GM19372 (cell line): ENCODE measurements around the gene PAXIP1.
A peak's percentile ranks its signal among the peaks of the same experiment; 100 is the strongest.
"Not testable (repeated sequence)": the region's sequence is repeated elsewhere in the genome, so short reads cannot be mapped to it uniquely, and the experiment has no call there.

ENCODE experiments used
- ATAC-seq: cut with Tn5 transposase; IDR thresholded peaks from one replicate; pipeline ENCODE4 v1.9.1; 2021; ENCODE audit warnings: mild to moderate bottlenecking, low read depth, moderate library complexity; ENCODE audit not compliant: unreplicated experiment

Gene PAXIP1

DNA sequence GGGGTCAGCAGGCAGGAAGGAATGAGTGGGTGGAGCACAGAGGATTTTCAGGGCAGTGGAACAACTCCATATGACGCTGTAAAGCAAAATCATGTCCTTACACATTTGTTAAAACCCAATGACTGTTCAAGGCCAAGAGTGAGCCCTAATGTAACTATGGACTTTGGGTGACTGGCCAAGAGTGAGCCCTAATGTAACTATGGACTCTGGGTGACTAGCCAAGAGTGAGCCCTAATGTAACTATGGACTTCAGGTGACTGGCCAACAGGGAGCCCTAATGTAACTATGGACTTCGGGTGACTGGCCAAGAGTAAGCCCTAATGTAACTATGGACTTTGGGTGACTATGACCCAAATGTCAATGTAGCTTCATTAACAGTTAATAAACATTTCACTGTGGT is 52.0 kb downstream of the PAXIP1 start:
- no peak for ATAC-seq

DNA sequence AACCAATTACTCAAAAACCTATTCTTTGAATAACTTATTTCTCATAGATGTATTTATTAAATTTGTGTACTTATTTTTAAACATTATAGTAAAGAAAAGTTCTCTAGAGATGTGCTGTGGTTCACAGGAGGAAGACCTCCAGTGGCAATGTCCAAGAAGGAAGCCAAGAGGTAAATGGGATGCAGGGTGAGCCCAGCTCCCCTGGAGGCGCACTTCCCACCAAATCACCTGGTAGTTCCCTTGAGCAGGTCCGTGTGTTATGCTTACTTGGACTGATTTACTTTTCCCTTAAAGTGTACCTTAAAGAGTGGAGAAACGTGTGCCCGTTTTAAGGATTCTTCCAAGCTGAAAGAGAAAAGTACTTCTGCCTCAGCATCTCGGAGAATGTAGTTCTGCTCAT is 55.3 kb downstream of the PAXIP1 start:
- ATAC-seq = no peak

DNA sequence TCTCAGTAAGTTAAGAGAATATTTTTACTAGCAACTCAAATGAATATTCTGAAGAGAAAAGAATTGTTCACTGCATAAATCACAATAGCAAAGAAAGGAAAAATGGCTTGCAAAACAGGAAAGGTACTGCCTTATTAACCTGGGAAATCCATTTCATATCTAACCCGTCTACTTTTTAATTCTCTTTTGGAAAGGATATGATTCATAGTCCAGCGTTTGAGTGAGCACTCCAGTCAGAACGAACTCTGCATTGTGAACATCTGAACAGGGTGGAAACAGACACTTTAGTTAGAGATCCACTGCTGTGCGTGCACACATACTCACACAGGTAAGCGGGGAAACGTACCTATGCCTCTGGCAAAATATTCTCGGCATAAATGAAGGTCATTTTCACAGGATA is 56.8 kb downstream of the PAXIP1 start:
- no peak for ATAC-seq

DNA sequence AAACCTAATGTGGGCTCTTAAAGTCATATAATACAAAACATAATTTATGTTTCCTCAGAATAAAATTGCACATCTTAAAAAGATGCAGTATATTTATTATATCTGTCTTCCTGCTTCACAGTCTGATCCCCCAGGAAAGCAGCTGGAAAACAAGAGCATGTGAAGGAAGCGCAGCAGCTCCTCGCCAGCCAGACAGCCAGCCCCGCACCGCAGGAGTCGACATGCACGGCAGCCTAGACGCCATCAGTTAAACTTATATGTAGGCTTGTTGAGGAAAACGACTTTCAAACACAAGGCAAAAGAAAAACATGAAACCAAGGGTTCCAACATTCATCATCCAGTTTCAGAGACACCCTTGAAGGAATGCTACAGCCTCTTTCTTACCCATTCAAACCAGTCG is 59.0 kb downstream of the PAXIP1 start:
- ATAC-seq = no peak

DNA sequence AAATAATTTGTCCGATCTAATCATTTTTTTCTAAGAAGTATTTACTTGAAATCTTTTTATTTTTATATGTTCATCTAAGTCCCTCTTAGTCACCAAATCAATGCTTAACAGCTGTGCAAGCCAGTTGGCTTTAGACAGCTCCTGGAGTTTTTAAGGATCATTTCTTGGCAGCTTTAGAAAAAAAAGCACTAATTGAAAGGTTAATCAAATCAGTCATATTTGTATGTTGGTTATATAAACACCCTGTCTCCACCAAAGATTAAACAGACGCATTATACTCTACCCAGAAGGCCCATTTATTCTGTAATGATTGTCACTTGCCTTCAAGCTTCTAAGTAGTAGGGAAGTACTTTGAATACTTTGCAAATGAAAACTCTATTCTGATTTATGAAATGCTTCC is 60.2 kb downstream of the PAXIP1 start:
- no peak for ATAC-seq

DNA sequence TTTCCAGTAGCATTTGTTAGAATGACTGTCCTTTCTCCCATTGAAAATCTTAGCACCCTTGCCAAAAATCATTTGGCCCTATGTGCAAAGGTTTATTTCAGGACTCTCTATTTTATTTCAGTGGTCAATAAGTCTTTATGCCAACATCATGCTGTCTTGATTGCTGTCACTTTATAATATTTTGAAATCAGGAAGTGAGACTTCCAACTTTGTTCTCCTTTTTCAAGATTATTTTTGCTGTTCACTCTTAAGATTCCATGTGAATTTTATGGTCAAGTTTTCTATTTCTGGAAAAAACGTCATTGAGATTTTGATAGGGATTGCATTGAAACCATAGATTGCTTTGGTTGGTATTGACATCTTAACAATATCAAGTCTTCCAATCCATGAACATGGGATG is 65.1 kb downstream of the PAXIP1 start:
- no peak for ATAC-seq

DNA sequence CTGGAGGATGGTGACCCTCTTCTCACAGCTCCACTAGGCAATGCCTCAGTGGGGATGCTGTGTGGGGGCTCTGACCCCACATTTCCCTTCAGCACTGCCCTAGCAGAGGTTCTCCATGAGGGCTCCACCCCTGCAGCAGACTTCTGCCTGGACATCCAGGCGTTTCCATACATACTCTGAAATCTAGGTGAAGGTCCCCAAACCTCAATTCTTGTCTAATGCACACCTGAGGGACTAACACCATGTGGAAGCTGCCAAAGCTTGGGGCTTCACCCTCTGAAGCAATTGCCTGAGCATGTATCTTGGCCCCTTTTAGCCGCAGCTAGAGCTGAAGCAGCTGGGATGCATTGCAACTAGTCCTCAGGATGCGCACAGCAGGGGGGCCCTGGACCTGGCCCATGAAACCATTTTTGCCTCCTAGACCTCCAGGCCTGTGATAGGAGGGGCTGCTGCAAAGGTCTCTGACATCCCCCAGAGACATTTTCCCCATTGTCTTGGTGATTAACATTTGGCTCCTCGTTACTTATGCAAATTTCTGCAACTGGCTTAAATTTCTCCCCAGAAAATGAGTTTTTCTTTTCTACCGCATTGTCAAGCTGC is 68.5 kb downstream of the PAXIP1 start:
- ATAC-seq = not testable (repeated sequence)

DNA sequence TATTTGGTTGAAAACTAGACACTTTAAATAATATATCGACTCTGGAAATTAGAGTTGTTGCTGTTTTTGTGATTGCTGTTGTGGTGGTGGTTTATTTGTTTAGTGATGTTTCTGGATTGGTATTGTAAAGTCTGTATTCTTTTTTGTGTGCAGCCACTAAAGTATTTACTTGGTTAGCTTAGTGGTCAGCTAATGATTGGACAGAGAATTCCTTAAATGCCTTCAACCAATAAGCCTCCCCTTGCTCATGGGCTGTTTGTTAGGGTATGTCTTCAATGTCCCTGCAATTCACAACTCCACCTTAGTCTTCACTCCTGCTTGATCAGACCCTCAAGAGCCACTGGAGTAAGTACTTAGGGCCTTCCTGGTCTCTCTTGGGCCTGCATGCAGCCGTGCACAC is 71.0 kb downstream of the PAXIP1 start:
- ATAC-seq = no peak

DNA sequence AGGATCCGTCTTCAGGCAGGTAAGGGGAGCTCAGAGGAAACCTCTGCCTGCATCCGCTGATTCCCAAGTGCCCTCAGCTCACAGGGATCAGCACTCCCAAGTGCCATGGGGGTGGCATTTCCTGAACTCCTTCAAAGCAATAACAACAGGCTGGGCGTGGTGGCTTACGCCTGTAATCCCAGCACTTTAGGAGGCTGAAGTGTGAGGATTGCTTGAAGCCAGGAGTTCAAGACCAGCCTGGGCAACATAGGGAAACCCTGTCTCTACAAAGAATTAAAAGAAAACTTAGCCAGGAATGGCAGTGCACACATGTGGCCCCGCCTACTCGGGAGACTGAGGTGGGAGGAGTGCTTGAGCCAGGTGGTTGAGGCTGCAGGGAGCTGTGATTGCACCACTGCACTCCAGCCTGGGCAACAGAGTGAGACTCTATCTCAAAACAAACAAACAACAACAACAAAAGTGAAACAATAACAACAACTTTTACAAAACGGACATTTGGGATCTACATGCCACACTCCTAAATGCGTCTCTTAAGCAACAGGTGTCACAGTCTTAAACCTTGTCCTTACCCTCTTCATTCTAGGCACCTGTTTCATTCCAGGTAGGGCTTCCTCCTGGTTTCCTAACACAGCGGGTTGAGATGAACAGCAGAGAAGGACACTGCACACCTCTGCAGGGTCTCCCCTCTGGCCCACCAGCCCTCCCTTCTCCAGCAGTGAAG is 73.8 kb downstream of the PAXIP1 start:
- no peak for ATAC-seq

DNA sequence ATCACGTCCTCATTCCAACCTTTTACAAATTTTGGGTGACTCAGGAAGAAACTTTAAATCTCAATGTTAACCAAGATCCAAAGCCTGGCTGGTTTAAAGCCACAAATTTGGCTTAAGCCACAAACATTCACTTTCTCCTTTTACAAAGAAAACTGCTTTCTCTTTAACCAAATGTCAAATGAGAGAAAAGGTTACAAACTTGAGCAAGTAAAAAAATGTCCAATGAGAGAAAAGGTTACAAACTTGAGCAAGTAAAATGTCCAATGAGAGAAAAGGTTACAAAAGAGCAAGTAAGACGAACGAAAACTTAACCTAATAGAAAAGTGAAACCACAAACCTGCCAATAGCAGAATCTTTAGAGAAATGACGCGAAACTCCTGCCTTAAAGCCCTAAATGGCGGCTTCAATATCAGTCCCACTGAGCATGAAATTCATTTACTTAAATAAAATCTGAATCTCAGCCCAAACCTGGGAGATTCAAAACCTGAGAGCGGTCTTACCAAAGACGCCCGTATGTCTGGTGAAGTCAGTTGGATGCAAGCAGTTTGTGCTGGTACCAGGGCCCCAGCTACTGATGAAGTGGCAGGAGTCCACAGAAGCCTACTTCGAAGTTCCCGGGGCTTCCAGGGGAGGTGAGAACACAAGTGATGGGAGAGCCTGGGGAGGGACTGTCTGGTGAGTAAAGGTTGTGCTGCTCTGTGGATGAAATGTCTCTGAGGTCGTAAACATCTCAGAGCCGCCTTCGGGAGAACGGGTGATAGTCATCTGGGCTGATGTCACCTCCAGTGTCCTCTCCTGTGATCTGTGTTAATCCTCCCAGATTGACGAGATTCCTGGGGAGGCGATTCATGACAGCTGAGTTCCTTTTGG is 74.6 kb downstream of the PAXIP1 start:
- ATAC-seq = peak; percentile 82

DNA sequence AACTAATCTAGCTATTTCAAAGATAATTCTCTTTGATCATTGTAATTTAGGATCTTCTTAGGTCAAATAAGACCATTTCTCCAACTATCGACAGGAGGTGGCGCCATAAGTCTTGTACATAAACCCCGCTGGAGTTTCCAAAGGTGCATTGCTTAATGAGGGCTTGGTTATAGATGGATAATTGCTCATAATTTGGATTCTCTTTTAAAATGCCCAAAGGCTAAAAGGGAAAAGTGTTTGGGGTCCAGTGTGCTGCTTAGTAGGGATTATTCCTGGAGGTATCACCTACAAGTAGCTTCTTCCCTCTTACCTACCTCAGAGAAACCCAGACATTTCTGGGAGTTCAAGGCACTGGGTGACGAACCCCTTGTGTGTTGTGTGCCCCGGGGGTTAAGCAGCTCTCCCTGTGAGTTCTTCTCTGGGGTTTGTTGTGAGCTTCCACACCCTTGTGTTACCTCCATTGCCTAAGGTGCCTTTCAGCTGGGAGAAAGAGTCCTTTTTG is 75.2 kb downstream of the PAXIP1 start:
- ATAC-seq = peak; percentile 43

DNA sequence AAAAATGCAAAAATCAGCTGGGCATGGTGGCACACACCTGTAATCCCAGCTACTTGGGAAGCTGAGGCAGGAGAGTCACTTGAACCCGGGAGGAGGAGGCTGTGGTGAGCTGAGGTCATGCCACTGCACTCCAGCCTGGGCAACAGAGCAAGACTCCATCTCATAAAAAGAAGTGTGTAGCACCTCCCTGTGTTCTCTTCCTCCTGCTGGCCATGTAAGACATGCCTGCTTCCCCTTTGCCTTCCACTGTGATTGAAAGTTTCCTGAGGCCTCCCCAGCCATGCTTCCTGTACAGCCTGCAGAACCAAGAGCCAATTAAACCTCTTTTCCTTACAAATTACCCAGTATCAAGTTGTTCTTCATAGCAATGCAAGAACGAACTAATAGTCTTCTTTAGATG is 80.5 kb downstream of the PAXIP1 start:
- ATAC-seq = not testable (repeated sequence)

DNA sequence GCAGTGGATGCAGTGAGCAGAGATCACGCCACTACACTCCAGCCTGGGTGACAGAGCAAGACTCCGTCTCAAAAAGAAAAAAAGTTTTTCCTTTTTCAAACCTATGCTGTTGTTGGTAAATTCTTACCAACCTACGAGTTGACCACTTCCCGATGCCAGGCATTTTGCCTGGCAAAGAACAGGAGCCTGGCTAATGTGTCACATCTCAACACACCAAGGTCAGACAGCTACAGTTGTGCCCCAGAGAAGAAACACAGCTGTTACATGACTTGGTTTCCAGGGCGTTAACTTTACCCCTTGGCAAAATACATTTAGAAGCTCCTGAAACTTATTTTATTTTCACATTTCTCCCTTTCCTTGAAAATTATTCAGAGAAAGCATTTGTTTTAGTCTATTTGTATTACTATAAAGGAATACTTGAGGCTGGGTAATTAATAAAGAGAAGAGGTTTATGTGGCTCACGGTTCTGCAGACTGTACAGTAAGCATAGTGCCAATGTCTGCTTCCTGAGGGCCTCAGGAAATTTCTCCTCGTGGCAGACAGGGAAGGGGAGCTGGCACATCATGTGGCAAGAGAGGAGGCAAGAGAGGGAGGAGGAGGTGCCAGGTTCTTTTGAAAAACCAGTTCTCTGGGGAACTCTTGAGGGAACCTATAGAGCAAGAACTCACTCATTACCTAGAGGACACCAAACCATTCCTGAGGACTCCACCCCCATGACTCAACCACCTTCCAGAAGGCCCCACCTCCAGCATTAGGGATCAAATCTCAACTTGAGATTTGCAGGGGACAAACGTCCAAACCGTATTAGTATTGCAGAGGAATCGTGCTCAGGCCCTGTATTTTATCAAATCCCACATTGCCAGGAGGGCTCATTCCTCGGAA is 83.3 kb downstream of the PAXIP1 start:
- no peak for ATAC-seq

DNA sequence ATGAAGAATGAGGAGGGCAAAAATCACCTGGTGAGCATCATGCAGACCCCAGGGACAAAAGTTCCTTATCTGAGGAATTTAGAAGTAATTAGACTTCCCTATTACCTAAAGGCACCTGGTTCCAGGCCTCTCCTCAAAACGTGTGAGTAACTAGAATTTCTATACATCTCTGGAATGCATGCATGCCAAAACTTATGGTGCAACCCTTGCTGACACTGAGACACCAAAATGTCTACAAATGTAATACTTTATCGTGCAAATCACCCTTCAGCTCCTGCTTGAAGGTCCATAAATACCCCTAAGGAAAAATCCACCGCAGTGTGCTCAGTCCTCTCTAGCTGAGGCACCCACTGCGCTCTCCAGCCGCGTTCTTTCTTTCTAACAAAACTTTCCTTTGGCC is 84.2 kb downstream of the PAXIP1 start:
- no peak for ATAC-seq

DNA sequence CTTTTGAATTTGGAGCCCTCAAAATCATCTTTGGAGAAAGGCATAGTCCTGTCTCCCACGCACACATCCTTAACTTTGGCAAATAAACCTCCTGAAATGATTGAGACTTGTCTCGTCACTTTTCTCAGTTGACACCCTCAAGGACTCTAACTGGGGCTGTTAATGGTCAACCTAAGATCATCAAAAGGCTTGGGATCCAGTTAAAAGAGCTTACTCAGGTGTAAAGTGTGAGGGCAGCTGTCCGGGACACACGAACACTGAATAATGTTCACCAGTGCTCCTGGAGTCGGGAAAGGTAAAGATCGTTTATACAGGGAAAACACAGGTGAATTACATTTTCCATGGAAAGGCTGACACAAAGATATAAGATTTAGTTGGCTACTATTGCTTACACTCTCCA is 84.7 kb downstream of the PAXIP1 start:
- ATAC-seq = no peak

DNA sequence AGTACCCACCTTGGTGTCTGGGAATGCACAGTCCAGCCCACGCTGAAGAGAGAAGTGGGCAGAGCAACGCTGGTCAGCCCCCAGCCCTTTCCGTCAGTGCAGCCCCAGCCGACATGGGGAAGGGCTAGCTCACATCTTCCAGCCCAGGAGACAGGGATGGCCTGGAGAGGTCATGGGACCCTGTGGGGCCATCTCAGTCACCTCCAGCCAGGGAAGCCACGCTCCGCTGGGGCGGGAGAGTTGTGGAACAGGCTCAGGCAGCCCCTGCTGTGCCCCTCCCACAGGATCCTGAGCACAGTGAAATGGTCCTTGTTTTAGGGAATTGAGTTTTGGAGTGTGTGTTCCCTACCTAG is 85.1 kb downstream of the PAXIP1 start:
- ATAC-seq = no peak

DNA sequence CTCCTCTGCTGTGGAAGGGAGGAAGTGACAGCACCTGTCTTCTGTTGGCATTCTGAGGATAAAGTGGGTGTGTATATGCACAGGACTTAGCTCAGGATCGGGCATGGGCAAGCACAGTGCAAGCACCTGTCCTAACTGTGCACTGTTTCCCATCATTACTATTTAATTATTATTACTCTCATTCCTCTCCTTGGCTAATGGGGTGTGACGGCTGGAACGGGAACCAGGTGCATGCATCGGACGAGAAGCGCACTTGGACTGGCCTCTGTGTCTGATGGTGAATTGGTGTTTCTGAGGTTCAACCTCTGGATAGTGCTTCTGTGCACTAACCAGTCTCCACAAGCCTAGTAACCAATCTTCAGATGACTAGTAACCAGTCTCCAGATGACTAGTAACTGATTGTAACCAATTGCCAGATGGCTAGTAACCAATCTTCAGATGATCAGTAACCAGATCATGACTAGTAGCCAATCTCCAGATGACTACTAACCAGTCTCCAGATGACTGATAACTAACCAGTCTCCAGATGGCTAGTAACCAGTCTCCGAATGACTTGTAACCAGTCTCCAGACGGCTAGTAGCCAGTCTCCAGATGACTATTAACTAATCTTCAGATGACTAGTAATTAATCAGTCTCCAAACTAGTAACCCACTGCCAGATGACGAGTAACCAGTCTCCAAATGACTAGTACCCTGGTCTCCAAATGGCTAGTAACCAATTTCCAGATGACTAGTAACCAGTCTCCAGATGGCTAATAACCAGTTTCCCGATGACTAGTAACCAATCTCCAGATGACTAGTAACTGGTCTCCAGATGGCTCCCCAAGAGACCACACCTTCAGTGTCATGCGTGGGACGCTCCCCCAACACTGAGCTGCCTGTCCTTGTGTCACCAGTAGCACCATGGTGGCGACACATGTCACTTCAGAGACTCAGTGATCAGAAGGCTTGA is 85.8 kb downstream of the PAXIP1 start:
- ATAC-seq = no peak

DNA sequence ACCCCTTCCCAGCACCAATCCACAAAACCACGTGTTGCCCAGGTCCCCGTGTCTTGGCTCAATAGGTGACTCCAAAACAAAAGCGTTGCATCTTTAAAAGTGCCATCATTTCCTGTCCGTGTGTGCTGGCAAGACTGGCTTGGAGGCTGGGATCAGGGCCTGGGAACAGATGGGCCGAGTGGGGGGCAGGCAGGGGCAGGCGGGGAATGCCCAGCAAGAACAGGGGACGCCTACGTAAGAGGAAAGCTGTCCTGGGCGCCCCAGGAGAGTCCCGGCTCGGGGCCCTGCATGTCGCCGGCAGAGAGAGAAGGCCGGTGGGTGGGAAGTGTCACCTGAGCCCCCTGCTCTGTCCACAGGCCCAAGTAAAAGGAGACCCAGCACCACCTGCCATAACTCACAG is 86.5 kb downstream of the PAXIP1 start:
- ATAC-seq = no peak

DNA sequence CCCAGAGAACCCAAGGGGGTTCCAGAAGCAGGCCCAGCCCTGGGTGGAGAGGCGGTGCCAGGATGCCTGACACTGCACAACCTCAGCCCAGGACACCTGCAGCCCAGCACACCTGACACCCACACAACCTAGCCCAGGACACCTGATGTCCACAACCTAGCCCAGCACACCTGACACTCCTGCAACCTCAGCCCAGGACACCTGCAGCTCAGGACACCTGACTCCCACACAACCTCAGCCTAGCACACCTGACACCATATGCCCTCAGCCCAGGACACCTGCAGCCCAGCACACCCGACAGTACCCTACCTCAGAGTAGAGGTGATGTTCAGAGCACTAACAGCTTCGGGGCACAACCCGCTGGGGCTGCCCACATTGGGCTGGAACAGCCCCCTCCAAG is 87.3 kb downstream of the PAXIP1 start:
- ATAC-seq = no peak
